HCT116 (cell line): ENCODE measurements around the gene SLC25A1. TPM values are rescaled to one million over a fixed set of nuclear protein-coding genes. Genes with fewer than 3 reads are reported as not detected.

Source experiments
- ATAC-seq: fragments of 200-7000 bp; cut with Tn5 transposase; 2 replicates; pipeline ENCODE4 v1.9.1; 2020; ENCODE audit warnings: mild to moderate bottlenecking, moderate library complexity
- BruUV-seq: library from RNA; stranded (reverse); fragments of 400-500 nt; replicated peaks from 2 replicates; lab custom pipeline; 2021; lab: Mats Ljungman, UMichigan
- CTCF ChIA-PET: fragments of 300-600 bp; sonication (Branson Sonifier 250); formaldehyde crosslinking; loops from one replicate; lab custom pipeline; 2021; ENCODE audit warnings: antibody characterized with exemption; lab: Charles Lee
- POLR2A ChIA-PET: fragments of 300-600, 350-600 bp; sonication (Branson Sonifier 250); formaldehyde crosslinking; loops from one replicate; lab custom pipeline; 2021; ENCODE audit warnings: antibody characterized with exemption; lab: Charles Lee
- RAD21 ChIA-PET, 2 experiments: fragments of 300-600 bp; sonication (Branson Sonifier 250); formaldehyde crosslinking; loops; one replicate each; lab custom pipeline; 2023; ENCODE audit warnings: low total read pairs in 2 of 2; ENCODE audit not compliant: uncharacterized antibody in 2 of 2, unreplicated experiment in 2 of 2, low non-redundant PET in 1 of 2; lab: Charles Lee
- DNase-seq: peaks from one replicate; pipeline ENCODE4 v3.0.0-alpha.2; 2010; ENCODE audit warnings: low read depth, low spot score
- H2AFZ ChIP-seq: fragments of 200-600 bp; shearing (Covaris generic), sonication (generic); 2 replicates; pipeline ENCODE4 v1.6.1; 2017; ENCODE audit warnings: low read depth, mixed run types, mixed read lengths, antibody characterized with exemption, low read length; ENCODE audit not compliant: poor library complexity, severe bottlenecking
- H3K27ac ChIP-seq: 2 replicates; pipeline ENCODE4 v1.5.1; 2012; ENCODE audit warnings: low read depth, low read length
- H3K27me3 ChIP-seq: fragments of 200-600 bp; sonication (generic); 2 replicates; pipeline ENCODE4 v1.6.1; 2016; ENCODE audit warnings: mixed run types, low read length, mixed read lengths; ENCODE audit not compliant: insufficient read depth
- H3K36me3 ChIP-seq, 2 experiments: fragments of 200-500 bp in 1 of 2; fragments of 200-600 bp in 1 of 2; sonication (Bioruptor generic) in 1 of 2; sonication (generic) in 1 of 2; 2 replicates each; pipeline versions ENCODE4 v1.5.1 to v1.6.1; 2014 to 2016; ENCODE audit warnings: low read length in 2 of 2, inconsistent platforms in 1 of 2, mixed read lengths in 1 of 2, mixed run types in 1 of 2; ENCODE audit not compliant: insufficient read depth in 2 of 2, control insufficient read depth in 1 of 2
- H3K4me1 ChIP-seq, 2 experiments: fragments of 200-600 bp in 1 of 2; sonication (generic) in 1 of 2; 2 replicates each; pipeline versions ENCODE4 v1.5.1 to v1.6.1; 2012 to 2017; ENCODE audit warnings: low read length in 2 of 2, inconsistent platforms in 1 of 2, mild to moderate bottlenecking in 1 of 2, mixed read lengths in 1 of 2, mixed run types in 1 of 2, moderate library complexity in 1 of 2; ENCODE audit not compliant: insufficient read depth in 2 of 2, control insufficient read depth in 1 of 2
- H3K4me2 ChIP-seq: fragments of 200-600 bp; sonication (generic); 2 replicates; pipeline ENCODE4 v1.6.1; 2017; ENCODE audit warnings: mixed run types, low read length, mixed read lengths
- H3K4me3 ChIP-seq, 2 experiments: fragments of 200-600 bp in 1 of 2; sonication (generic) in 1 of 2; replicated peaks in 1 of 2; 2 replicates each; pipeline ENCODE4 v1.5.1; 2011 to 2016; ENCODE audit warnings: low read length in 2 of 2, control low read depth in 1 of 2, low read depth in 1 of 2, mild to moderate bottlenecking in 1 of 2, mixed read lengths in 1 of 2, mixed run types in 1 of 2
- H3K79me2 ChIP-seq: fragments of 200-600 bp; sonication (generic); 2 replicates; pipeline ENCODE4 v1.6.1; 2017; ENCODE audit warnings: mild to moderate bottlenecking, mixed run types, low read length, moderate library complexity, mixed read lengths; ENCODE audit not compliant: insufficient read depth
- H3K9ac ChIP-seq: fragments of 200-600 bp; sonication (generic); 2 replicates; pipeline ENCODE4 v1.6.1; 2016; ENCODE audit warnings: low read length, mixed read lengths
- H3K9me2 ChIP-seq: fragments of 200-600 bp; sonication (generic), shearing (Covaris generic); 2 replicates; pipeline ENCODE4 v1.6.1; 2017; ENCODE audit warnings: mixed run types, mild to moderate bottlenecking, moderate library complexity; ENCODE audit not compliant: insufficient read depth
- H3K9me3 ChIP-seq, 2 experiments: fragments of 200-500 bp in 1 of 2; fragments of 200-600 bp in 1 of 2; sonication (Bioruptor generic) in 1 of 2; sonication (generic) in 1 of 2; 2 replicates each; pipeline ENCODE4 v1.6.1; 2014 to 2017; ENCODE audit warnings: low read length in 2 of 2, mixed read lengths in 2 of 2, inconsistent platforms in 1 of 2, low read depth in 1 of 2, mild to moderate bottlenecking in 1 of 2, mixed run types in 1 of 2, moderate library complexity in 1 of 2; ENCODE audit not compliant: control insufficient read depth in 1 of 2, insufficient read depth in 1 of 2
- H4K20me1 ChIP-seq: fragments of 200-600 bp; sonication (generic), shearing (Covaris generic); 2 replicates; pipeline ENCODE4 v1.6.1; 2017; ENCODE audit warnings: mixed run types, mild to moderate bottlenecking, moderate library complexity; ENCODE audit not compliant: insufficient read depth
- CBX3 ChIP-seq: IDR thresholded peaks from 2 replicates; pipeline ENCODE4 v1.6.1; 2012; ENCODE audit warnings: low read depth
- CEBPB ChIP-seq: IDR thresholded peaks from 2 replicates; pipeline ENCODE4 v1.6.1; 2012; ENCODE audit warnings: low read depth
- ELF1 ChIP-seq: IDR thresholded peaks from 2 replicates; pipeline ENCODE4 v1.6.1; 2012; ENCODE audit warnings: low read depth, borderline replicate concordance
- JUND ChIP-seq: IDR thresholded peaks from 2 replicates; pipeline ENCODE4 v1.6.1; 2012
- POLR2A ChIP-seq: IDR thresholded peaks from 2 replicates; pipeline ENCODE4 v1.7.0; 2011; ENCODE audit warnings: borderline replicate concordance; ENCODE audit not compliant: insufficient read depth, insufficient read length; ENCODE audit errors: extremely low read depth
- POLR2AphosphoS5 ChIP-seq: IDR thresholded peaks from 2 replicates; pipeline ENCODE4 v1.6.1; 2011; ENCODE audit warnings: mild to moderate bottlenecking, low read depth, low read length, moderate library complexity
- SIN3A ChIP-seq: IDR thresholded peaks from 2 replicates; pipeline ENCODE4 v1.6.1; 2012; ENCODE audit warnings: low read depth
- SRF ChIP-seq: IDR thresholded peaks from 2 replicates; pipeline ENCODE4 v1.6.1; 2012; ENCODE audit warnings: low read depth
- YY1 ChIP-seq: IDR thresholded peaks from 2 replicates; pipeline ENCODE4 v1.6.1; 2011; ENCODE audit warnings: low read length, low read depth, moderate library complexity, mild to moderate bottlenecking; ENCODE audit not compliant: insufficient replicate concordance; ENCODE audit errors: extremely low read depth
- ZFX ChIP-seq: fragments of 450-650 bp; IDR thresholded peaks from 2 replicates; pipeline ENCODE4 v1.6.1; 2017
- ZNF274 ChIP-seq: fragments of 200-500 bp; sonication (Bioruptor generic); IDR thresholded peaks from 2 replicates; pipeline ENCODE4 v1.6.1; 2014; ENCODE audit warnings: mild to moderate bottlenecking, low read depth, low read length, inconsistent platforms
- intact Hi-C: fragments of 100-400 bp; cut with micrococcal nuclease; formaldehyde crosslinking; loops from 2 replicates; pipeline ENCODE4 v1.10.0; 2022
- total RNA-seq: library from RNA; stranded (reverse); gene quantifications from one replicate; pipeline ENCODE4 v1.2.1, GENCODE V29; 2021; ENCODE audit not compliant: unreplicated experiment
- TF ChIP-seq, protein P1 (sequence below): IDR thresholded peaks from 2 replicates; pipeline ENCODE4 v1.6.1; 2012
- TF ChIP-seq, protein P2 (sequence below), 3 experiments: fragments of 200-600 bp in 1 of 3; sonication (generic) in 1 of 3; IDR thresholded peaks in 2 of 3; conservative IDR thresholded peaks in 1 of 3; 2 replicates each; pipeline ENCODE4 v1.5.1; 2012 to 2017; ENCODE audit warnings: low read depth in 2 of 3, low read length in 2 of 3, antibody characterized with exemption in 1 of 3, borderline replicate concordance in 1 of 3, control low read depth in 1 of 3, mild to moderate bottlenecking in 1 of 3, mixed read lengths in 1 of 3, mixed run types in 1 of 3, moderate library complexity in 1 of 3; ENCODE audit not compliant: insufficient read depth in 1 of 3
- TF ChIP-seq, protein P3 (sequence below): IDR thresholded peaks from 2 replicates; pipeline ENCODE4 v1.6.1; 2012; ENCODE audit warnings: low read depth
- TF ChIP-seq, protein P4 (sequence below): IDR thresholded peaks from 2 replicates; pipeline ENCODE4 v1.6.1; 2011; ENCODE audit warnings: mild to moderate bottlenecking, low read length, moderate library complexity; ENCODE audit not compliant: insufficient replicate concordance; ENCODE audit errors: extremely low read depth

SLC25A1 gene
- total RNA-seq, 1 experiment from 2014 or later, result 146 TPM

DNA sequence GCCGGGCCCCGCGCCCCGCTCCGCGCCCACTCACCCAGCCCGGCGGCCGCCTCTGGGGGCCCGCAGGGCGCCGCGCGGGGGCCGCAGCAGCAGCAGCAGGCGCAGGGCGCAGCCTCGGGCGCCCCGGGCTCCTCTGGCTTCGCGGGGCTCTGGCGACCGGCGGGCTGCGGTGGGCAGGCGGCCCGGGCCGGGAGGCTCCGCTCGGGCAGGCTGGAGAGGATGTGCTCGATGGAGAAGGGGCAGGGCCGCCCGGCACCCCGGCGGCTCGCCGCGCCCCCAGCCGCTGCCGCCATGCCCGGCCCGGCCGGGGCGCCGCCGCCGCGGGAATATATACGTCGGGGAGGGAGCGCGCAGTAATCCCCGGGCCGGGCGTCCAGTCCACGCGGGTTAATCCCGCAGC lies 28.5 kb downstream of the SLC25A1 start, which contains the start of gene GSC2:
GSC2 (minus strand) TSS at position 302 of the 400 bp plus-strand sequence; CDS start at position 293, 9 bp downstream.
- no peak for ATAC-seq
- intact Hi-C loops, result loop anchor here (10.0 kb wide), 1 partner anchor 325 kb away; the partner anchor contains the start of genes CDC45 and UFD1
- Histone ChIP-seq H3K9me3 (no peaks in the 10 kb centered on the region), H3K4me3 (no peak within 1 kb of the TSS), H4K20me1 (no peaks in the 10 kb centered on the region), H3K36me3 (no peaks in the 10 kb centered on the region), H2AFZ (no peak within 1 kb of the TSS), H3K27ac (no peak within 1 kb of the TSS), H3K4me2 (no peak within 1 kb of the TSS), H3K4me1 (peaks cover 0 to under 1% of the 10 kb centered on the region in 2 experiments; a peak in 2 of 4 replicates), H3K79me2 (no peaks in the 10 kb centered on the region), H3K9ac (no peak within 1 kb of the TSS), H3K27me3 (peaks cover 8% of the 10 kb centered on the region; the same call in 1 of the 2 replicates), H3K9me2 (no peaks in the 10 kb centered on the region)
- CTCF ChIA-PET, result no interaction called here
- no TSS peak for BruUV-seq
- RAD21 ChIA-PET, result no interaction called here
- DNase-seq, result no peak
- POLR2A ChIA-PET, result no interaction called here
- no peak for TF ChIP-seq SRF
- TF ChIP-seq ELF1, result no peak
- TF ChIP-seq ZFX, result no peak
- TF ChIP-seq ZNF274, result no peak
- TF ChIP-seq, protein P1, sequence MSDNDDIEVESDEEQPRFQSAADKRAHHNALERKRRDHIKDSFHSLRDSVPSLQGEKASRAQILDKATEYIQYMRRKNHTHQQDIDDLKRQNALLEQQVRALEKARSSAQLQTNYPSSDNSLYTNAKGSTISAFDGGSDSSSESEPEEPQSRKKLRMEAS, result no peak
- TF ChIP-seq, protein P2, sequence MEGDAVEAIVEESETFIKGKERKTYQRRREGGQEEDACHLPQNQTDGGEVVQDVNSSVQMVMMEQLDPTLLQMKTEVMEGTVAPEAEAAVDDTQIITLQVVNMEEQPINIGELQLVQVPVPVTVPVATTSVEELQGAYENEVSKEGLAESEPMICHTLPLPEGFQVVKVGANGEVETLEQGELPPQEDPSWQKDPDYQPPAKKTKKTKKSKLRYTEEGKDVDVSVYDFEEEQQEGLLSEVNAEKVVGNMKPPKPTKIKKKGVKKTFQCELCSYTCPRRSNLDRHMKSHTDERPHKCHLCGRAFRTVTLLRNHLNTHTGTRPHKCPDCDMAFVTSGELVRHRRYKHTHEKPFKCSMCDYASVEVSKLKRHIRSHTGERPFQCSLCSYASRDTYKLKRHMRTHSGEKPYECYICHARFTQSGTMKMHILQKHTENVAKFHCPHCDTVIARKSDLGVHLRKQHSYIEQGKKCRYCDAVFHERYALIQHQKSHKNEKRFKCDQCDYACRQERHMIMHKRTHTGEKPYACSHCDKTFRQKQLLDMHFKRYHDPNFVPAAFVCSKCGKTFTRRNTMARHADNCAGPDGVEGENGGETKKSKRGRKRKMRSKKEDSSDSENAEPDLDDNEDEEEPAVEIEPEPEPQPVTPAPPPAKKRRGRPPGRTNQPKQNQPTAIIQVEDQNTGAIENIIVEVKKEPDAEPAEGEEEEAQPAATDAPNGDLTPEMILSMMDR (IDR thresholded peaks at IDR 0.05 in 2 of 3, conservative IDR thresholded peaks at IDR 0.05 in 1 of 3; ENCODE audit: borderline replicate concordance in 1 of 3, insufficient read depth in 1 of 3, low read depth in 2 of 3, low read length in 2 of 3), result no peak
- no peak for TF ChIP-seq YY1
- TF ChIP-seq CEBPB, result no peak
- TF ChIP-seq, protein P3, sequence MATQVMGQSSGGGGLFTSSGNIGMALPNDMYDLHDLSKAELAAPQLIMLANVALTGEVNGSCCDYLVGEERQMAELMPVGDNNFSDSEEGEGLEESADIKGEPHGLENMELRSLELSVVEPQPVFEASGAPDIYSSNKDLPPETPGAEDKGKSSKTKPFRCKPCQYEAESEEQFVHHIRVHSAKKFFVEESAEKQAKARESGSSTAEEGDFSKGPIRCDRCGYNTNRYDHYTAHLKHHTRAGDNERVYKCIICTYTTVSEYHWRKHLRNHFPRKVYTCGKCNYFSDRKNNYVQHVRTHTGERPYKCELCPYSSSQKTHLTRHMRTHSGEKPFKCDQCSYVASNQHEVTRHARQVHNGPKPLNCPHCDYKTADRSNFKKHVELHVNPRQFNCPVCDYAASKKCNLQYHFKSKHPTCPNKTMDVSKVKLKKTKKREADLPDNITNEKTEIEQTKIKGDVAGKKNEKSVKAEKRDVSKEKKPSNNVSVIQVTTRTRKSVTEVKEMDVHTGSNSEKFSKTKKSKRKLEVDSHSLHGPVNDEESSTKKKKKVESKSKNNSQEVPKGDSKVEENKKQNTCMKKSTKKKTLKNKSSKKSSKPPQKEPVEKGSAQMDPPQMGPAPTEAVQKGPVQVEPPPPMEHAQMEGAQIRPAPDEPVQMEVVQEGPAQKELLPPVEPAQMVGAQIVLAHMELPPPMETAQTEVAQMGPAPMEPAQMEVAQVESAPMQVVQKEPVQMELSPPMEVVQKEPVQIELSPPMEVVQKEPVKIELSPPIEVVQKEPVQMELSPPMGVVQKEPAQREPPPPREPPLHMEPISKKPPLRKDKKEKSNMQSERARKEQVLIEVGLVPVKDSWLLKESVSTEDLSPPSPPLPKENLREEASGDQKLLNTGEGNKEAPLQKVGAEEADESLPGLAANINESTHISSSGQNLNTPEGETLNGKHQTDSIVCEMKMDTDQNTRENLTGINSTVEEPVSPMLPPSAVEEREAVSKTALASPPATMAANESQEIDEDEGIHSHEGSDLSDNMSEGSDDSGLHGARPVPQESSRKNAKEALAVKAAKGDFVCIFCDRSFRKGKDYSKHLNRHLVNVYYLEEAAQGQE, result no peak
- TF ChIP-seq POLR2A, result no peak
- no peak for TF ChIP-seq SIN3A
- TF ChIP-seq JUND, result no peak
- no peak for TF ChIP-seq CBX3
- TF ChIP-seq, protein P4, sequence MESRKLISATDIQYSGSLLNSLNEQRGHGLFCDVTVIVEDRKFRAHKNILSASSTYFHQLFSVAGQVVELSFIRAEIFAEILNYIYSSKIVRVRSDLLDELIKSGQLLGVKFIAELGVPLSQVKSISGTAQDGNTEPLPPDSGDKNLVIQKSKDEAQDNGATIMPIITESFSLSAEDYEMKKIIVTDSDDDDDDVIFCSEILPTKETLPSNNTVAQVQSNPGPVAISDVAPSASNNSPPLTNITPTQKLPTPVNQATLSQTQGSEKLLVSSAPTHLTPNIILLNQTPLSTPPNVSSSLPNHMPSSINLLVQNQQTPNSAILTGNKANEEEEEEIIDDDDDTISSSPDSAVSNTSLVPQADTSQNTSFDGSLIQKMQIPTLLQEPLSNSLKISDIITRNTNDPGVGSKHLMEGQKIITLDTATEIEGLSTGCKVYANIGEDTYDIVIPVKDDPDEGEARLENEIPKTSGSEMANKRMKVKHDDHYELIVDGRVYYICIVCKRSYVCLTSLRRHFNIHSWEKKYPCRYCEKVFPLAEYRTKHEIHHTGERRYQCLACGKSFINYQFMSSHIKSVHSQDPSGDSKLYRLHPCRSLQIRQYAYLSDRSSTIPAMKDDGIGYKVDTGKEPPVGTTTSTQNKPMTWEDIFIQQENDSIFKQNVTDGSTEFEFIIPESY, result no peak
- no peak for TF ChIP-seq POLR2AphosphoS5
